Stimulated activated CD4-positive, alpha-beta T cell treated with anti-CD3 and anti-CD28 coated beads, TNF-alpha, amount 100 ng/mL, for 1 hour (primary cell): ENCODE results near the gene SLC35A2.
A peak's percentile ranks its signal among the peaks of the same experiment; 100 is the strongest.

Source experiments
- DNase-seq, 3 donors: peaks; one replicate each; pipeline ENCODE4 v3.0.0-alpha.2; 2020; ENCODE audit warnings: low read depth in 3 of 3, low spot score in 1 of 3

The SLC35A2 gene

DNA sequence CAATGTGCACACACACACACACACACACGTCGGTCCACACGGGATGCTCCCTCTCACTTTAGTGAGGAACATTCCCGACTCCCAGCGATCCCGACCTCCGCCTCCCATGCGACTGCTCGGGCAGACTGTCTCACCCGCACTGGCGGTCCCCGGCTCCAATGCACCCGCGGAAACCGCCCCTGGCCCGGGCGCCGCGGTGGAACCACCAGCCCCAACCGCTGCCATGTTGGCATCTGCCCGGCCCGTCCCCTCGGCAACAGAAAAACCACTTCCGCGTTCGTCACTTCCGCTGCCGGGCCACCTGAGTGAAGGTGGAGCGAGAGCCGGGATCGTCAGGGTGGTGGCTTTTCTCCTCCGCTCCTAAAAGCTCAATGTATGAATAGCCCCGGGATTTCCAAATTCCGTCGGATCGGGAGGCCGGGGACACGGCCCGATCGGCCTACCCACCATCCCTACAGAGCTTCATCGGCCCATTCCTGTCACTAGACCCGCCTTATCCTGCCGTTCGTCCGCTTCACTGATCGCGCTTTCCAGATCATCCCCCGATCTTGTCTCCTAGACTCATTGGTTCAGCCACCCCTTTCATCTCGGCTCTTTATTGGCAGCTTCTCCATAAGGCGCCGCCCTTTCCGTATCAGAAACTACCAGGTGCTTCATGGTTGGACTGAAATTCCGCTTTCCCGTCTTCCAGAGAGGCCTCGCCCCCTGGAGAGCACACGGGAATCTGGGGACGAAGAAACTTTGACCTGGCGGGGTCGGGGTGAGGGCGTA, at the start of gene SLC35A2:
Gene SLC35A2 (minus strand): TSS at position 235 of the 771 bp plus-strand sequence. CDS start 10 bp downstream, at position 225.
- peak; percentile 59 to 84 (median 74) for DNase-seq

DNA sequence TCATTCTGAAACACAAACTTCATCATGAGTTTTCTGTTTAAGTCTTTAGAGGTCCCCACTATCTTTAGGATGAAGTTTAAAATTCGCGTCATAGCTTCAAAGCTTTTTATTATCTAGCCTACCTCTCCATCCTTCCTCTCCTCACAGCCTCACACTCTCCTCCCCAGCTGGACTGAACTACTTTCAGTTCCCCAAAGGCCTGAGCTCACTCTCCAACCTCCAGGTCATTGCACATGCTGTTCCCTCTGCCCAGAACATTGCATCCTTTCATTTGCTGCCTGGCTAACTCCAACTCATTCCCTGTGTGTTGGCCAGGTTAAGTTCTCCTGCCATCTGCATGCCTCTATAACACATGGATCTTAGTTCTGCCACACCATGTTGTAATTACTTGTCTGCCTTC, 48.8 kb upstream of the SLC35A2 start:
- DNase-seq = no peak

- no peak for DNase-seq
Measured at GRCh38 chrX:48958635-48959094, 47.2 kb upstream of the SLC35A2 start.

DNA sequence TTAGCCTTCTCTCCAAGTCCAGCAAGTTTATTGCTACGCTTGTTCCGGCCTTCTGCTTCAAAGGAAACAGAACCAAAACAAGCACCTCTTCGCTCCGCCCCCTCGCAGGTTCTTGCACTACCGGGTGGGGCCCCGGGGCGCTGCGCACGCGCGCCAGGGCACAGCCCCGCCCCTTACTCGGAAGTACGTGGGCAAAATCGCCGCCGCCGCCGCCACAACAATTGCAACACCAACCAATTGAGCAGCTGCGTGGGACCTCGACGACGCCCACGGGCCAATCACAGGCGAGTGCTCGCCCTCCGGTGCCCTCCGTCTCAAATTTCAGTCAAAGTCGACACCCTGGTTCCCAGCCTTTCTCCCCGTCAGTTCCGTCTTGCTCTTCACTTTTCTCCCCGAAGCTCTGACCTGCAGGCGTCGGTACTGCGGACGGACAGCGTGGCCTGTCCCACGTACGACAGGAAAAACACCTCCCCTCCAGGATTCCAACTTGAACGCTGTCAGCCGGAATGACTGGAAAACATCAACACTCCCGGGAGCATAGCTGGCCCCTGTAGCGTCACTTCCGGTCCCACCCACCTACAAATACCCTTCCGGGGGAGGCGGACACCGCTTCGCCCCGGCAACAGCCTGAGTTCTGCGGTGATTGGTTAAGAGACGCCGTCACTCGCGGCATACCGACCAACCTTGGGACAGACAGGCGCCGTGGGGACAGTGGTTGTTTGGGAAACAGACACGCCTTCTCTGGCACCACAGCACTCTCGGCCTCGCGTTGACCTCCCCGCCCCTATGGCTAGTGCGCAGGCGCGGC, 46.6 kb upstream of the SLC35A2 start:
- peak; percentile 80 to 88 (median 86) for DNase-seq

DNA sequence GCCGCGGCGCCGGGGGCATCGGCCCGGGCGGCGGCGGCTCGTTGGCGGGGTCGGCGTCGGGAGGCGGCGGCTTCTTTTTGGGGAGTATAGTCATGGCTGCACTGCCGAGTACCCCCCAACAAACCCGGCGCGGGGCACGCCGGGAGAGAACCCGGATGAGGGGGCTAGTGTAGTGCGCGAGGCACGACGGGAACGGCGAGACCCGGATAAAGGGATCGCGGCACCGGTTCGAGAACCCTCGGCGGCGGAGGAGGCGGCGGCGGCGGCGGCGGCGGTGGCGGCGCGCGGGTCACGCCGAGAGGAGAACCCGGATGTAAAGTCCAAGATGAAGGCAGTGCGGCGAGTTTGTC, 46.0 kb upstream of the SLC35A2 start, which contains the start of gene OTUD5:
Gene OTUD5 (minus strand): TSS at position 131 of the 350 bp plus-strand sequence. CDS start 37 bp downstream, at position 94.
- DNase-seq = peak; percentile 36 to 49 (median 48)

DNA sequence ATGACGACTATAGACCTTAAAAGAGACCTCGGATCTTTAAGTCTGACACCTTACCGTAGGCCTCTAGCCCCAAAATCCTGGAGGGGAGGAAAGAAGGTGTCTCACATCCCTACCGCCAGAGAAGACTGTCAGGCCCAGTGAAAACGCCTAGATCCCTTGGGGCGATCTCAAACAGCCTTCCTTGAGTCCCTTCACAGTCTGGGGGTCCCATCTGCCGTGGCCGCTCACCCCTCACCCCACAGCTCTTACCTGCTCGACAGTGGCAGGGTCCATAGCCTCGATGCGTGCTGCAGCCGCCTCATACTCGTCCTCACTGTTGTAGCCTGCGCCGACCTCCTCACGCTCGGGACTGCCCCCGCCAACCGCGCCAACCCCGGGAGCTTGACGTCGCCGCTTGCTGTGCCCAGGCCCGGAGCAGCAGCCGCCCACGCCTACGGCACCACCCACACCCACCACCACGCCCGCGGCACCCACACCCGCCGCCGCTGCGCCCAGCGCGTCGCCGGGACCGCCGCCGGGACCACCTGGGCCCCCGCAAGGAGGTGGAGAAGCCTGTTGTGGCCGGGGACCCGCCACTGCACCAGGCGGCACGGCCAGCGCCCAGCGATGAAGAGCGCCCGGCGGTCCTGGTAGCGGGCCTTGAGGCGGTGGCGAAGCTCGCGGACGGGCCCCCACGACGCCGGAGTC, 45.4 kb upstream of the SLC35A2 start:
- DNase-seq = no peak

GRCh38 chrX:48948589-48948988, 37.1 kb upstream of the SLC35A2 start:
- no peak for DNase-seq

- DNase-seq = no peak
Measured at GRCh38 chrX:48945517-48946348, 34.3 kb upstream of the SLC35A2 start.

GRCh38 chrX:48942895-48943294, 31.4 kb upstream of the SLC35A2 start:
- no peak for DNase-seq

DNA sequence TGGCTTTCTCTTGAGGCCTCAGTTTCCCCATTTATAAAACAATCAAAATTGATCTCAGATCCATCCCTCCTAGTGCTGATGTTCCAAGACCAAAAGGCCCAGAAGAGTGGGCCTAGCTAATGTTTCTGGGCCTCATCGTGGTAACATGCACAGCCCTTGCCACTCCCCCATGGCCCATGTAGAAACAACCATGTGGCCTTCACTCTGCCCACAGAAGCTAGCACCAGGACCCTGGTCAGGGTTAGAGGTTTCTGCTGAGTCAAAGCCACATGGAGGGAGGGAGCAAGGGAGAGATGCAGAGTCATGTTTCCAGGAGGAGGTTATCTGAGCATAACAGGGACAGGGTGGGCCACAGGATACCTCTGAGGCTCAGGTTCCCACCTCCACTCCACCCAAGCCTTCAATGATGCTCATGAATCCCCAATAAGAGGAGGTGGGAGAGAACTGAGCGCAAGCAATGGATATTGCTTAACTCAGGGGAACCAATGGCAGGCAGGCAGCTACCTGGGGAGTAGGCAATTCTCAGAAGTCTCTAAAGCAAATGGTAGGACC, 29.0 kb upstream of the SLC35A2 start:
- no peak for DNase-seq

GRCh38 chrX:48939524-48940228, 28.2 kb upstream of the SLC35A2 start:
- no peak for DNase-seq

- peak in 1 of 3 donors; percentile 44 for DNase-seq
Measured at GRCh38 chrX:48938721-48939425, 27.4 kb upstream of the SLC35A2 start.

DNA sequence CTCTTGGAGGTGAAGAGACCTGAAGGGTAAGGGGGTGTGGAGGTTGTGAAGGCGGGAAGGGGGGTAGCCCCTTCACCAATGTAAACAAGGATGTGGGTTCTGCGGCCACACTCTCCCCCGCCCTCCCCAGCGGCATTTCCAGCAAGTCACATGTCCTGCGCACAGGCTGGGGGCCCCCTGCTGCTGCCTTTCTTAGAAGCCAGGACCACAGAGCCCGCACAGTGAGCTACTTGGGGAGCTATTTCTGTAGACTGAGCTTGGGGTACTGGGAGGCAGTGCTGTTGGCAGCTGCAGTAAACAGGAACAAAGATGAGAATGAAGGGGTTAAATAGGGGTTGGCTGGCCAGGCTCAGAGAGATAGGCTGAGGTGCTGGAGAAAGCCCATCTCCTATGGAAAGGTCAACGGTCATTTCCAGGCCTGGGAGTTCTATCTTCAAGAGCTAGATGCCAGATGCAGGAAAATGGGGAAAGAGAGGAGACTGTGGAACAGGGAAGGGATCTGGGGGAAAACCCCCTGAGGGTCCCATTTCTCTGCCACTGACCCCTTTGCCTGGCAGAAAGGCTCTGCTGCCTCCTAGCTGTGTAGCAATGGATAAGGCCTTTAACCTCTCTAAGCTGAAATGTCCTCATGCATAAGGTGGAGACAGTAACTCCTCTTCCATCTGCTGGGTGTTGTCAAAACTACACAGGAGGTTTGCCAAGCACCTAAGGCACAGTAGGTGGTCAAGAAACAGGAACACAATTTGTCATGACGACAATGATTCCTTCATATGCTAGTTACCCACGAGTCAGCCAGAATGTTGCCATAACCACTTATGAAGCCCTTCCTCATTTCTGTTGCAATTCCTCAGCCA, 25.8 kb upstream of the SLC35A2 start:
- DNase-seq = peak; percentile 71 to 79 (median 74)

DNA sequence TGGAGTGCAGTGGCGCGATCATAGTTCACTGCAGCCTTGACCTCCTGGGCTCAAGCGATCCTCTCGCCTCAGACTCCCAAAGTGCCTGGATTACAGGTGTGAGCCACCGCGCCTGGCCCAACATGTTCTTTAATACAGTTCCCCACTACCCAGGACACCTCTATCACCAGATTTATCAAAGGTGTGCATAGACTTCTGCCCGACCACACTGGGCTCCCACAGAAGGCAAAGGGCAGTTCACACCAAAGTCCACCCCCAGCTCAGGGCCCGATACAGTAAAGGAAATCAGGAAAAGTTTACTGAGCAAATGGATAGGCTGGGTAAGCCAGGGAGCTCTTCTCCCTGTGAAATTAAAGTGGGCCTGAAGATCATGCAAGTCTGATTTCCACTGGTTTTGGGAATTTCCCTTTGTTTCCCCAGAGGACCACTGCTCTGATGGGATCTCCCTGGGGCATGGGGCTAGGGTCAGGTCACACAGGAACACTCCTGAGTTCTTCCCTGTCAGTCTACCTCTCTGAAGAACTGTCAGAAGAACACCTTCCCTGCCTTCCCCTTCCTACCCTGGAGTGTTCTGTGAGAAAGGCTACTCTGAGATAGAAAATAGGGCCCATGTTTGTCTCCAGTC, 25.1 kb upstream of the SLC35A2 start:
- no peak for DNase-seq

DNA sequence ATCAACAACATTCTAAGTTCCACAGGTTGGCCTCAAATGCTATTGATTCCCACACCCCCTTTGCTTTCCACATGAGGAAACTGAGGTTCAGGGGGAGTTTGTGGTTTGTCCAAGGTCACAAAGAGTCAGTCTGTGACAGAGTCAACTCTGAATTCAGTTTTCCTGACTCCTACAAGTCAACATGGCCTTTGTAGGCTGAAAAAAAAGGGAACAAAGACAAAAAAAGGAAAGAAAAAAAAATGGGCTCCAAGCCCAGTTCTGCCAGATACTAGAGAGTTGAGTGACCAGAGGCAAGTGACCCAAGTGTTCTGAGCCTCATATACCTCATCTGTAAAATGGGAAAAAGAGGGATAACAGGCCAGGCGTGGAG, 23.8 kb upstream of the SLC35A2 start:
- no peak for DNase-seq

- DNase-seq = no peak
Measured at GRCh38 chrX:48934581-48935300, 23.3 kb upstream of the SLC35A2 start.

DNA sequence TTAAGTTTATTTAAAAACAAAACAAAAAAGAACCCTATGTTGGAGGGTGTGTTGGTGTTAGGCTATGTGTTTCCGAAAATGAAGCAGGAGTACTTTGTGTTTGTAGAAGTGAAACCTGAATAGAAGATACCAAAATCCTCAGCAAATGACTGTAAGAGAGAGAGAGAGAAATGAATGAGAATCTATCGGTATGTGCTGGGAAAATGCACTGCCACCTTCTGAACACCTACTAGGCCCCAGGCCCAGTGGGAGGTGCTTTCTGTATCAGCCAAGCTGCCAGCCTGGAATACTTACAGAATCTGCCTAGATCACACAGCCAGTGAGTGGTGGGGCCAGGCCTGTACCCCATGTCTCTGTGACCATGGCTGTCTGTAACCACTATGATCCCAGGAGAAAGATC, 22.3 kb upstream of the SLC35A2 start:
- DNase-seq = no peak
